GM18498 (cell line): ENCODE results near the gene ANKRD42.

Experiments
- ATAC-seq: cut with Tn5 transposase; IDR thresholded peaks from one replicate; pipeline ENCODE4 v1.9.1; 2021; ENCODE audit warnings: mild to moderate bottlenecking, moderate library complexity; ENCODE audit not compliant: unreplicated experiment

Gene ANKRD42

DNA sequence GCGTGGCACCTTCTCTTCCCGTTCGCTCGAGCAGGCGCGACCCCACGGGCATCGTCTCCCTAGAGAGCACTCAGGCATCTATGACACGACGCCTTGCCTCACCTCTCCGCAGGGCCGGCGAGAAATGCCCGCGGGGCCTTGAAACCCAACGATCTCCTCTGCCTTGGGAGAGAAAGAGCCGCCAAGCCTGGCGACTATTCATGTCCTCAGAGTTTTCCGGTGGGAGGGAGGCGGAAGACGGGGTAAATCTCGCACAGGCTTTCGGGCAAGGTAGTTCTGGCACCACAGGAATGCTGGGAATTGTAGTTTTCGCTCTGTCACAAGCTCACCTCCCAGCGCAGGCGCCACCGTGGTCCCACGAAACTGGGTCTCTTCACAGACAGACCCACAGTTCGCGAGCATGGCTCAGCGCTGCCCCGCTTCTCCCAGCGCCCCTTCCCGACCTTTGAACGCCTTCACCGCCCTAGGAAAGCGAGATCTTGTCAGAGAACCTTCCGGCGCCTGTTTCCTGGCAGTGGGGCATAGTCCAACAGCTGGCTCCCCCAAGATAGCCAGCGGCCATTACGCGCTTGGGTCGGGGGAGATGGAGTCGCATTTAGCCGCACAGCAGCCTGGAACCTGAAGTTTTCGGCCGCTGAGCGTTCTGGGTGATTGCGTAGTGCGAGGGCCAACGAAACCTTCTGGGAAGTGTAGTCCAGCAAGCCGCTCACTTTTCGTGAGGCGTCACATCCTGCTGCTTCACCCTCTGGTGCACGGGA, 92.4 kb downstream of the ANKRD42 start, which contains the start of gene CCDC90B:
TSS of gene CCDC90B (minus strand) at position 597 of the 758 bp plus-strand sequence. CDS start at position 202, 395 bp downstream.
- peak; percentile 90 for ATAC-seq

- no peak for ATAC-seq
Measured at GRCh38 chr11:83287631-83288030, 94.1 kb downstream of the ANKRD42 start.

DNA sequence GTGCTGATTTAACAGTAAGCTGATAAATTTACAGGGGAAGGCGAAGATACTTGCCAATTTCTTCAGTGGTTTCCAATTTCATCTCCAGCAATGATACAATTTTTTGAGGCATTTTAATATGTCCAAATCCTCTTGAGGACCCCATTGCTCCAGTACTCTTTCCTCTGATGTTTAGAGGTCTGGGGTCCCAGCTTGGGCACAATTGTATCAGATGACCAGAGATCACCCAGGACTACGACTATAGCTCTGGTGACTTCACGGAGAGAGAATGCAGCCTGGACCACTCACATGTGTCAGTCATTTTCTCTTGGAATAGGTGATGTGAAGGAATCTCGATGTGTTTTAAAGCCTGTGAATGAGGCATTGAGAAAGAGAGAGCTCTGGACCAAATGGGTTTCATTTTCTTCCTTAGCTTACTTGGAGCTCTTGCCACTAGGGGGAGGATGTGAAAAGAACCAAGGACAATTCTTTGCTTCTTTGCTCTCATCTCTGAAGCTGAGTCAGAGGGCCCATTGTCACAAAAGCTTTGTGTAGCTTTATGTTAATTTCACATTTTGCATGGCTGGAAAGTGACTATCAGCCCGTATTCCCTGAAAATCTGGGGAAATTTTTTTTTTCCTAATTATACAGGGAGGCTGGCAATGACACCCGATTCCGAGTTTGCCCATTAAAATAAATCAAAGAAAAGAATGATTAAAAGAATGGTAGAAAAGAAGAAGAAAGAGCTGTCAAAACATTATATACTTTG, 99.4 kb downstream of the ANKRD42 start:
- ATAC-seq = peak; percentile 72

DNA sequence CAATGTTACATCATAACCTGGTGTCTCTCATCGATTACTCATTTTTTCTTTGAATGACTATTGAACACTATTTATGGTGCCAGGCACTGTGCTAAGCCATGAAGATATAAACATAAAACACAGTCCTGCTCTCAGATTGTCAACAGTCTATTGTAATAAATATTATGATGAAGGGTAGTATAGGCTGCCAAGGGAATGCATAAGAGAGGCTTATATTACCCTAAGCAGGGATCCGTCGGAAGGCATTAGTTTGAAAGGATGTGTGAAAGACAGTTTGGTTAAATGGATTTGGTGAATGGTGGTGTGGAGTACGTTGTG, 99.9 kb downstream of the ANKRD42 start:
- no peak for ATAC-seq

- ATAC-seq = no peak
Measured at GRCh38 chr11:83294208-83294607, 100.7 kb downstream of the ANKRD42 start.
